ENCODE results near the gene PHF23. TPM values are rescaled to one million over a fixed set of nuclear protein-coding genes. Genes with fewer than 3 reads are reported as not detected.

Gene PHF23
- total and polyA plus RNA-seq, 9 of the 15 experiments (the other 6 are each of a cell fraction or from before 2014, with no cell fraction given): 7.4 to 87.5 (median 33.7) TPM

DNA sequence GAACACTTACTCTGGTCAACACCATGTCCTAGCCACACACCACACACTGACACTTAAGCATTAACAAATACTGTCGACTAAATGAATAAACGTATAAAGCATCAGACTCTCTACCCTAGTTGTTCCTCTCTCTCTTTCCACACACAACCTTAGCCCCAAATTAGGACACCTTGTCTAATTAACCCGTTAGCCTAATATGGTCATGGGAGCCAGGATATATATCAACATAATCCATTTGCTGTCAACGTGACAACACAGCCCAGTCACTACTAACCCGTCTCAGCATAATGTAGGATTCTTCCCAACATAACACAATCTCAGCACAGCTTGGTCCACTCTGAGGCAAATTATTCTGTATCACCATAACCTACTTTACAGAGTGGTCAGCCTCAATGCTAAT, 7.1 kb downstream of the PHF23 start (continued):
- TF ChIP-seq, protein P1, sequence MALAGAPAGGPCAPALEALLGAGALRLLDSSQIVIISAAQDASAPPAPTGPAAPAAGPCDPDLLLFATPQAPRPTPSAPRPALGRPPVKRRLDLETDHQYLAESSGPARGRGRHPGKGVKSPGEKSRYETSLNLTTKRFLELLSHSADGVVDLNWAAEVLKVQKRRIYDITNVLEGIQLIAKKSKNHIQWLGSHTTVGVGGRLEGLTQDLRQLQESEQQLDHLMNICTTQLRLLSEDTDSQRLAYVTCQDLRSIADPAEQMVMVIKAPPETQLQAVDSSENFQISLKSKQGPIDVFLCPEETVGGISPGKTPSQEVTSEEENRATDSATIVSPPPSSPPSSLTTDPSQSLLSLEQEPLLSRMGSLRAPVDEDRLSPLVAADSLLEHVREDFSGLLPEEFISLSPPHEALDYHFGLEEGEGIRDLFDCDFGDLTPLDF (CRISPR knock-in tag; IDR thresholded peaks at IDR 0.05): no peak
- TF ChIP-seq NR2F6 (CRISPR knock-in tag; IDR thresholded peaks at IDR 0.05) (no peak), SRSF9 (IDR thresholded peaks at IDR 0.05; ENCODE audit: borderline replicate concordance, low read depth, low read length) (no peak), KLF1 (tag; IDR thresholded peaks at IDR 0.05) (no peak), TBP (optimal IDR thresholded peaks at IDR 0.05; ENCODE audit: low read depth, low read length) (no peak), PCBP2 (IDR thresholded peaks at IDR 0.05; ENCODE audit: low read depth, low read length, poor library complexity, severe bottlenecking) (no peak), SRF (CRISPR knock-in tag; IDR thresholded peaks at IDR 0.05) (peak; percentile 80 to 97; a peak in 3 of 4 replicates), ZSCAN32 (CRISPR knock-in tag; IDR thresholded peaks at IDR 0.05) (no peak), ZNF507 (tag; conservative IDR thresholded peaks at IDR 0.05) (no peak), KAT7 (CRISPR knock-in tag; IDR thresholded peaks at IDR 0.05; ENCODE audit: borderline replicate concordance) (no peak), CCAR2 (IDR thresholded peaks at IDR 0.05; ENCODE audit: low read depth, low read length) (no peak), BRD4 (IDR thresholded peaks at IDR 0.05) (no peak)
- TF ChIP-seq, protein P2, sequence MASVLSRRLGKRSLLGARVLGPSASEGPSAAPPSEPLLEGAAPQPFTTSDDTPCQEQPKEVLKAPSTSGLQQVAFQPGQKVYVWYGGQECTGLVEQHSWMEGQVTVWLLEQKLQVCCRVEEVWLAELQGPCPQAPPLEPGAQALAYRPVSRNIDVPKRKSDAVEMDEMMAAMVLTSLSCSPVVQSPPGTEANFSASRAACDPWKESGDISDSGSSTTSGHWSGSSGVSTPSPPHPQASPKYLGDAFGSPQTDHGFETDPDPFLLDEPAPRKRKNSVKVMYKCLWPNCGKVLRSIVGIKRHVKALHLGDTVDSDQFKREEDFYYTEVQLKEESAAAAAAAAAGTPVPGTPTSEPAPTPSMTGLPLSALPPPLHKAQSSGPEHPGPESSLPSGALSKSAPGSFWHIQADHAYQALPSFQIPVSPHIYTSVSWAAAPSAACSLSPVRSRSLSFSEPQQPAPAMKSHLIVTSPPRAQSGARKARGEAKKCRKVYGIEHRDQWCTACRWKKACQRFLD (CRISPR knock-in tag; IDR thresholded peaks at IDR 0.05): 0 out of 2 replicates have a peak, but pooled peaks have one; percentile 15
- TF ChIP-seq, protein P3, sequence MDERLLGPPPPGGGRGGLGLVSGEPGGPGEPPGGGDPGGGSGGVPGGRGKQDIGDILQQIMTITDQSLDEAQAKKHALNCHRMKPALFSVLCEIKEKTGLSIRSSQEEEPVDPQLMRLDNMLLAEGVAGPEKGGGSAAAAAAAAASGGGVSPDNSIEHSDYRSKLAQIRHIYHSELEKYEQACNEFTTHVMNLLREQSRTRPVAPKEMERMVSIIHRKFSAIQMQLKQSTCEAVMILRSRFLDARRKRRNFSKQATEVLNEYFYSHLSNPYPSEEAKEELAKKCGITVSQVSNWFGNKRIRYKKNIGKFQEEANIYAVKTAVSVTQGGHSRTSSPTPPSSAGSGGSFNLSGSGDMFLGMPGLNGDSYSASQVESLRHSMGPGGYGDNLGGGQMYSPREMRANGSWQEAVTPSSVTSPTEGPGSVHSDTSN (CRISPR knock-in tag; IDR thresholded peaks at IDR 0.05; ENCODE audit: low read depth): no peak
- TF ChIP-seq, protein P3 (tag; conservative IDR thresholded peaks at IDR 0.05; ENCODE audit: low read depth): peak; percentile 83
- TF ChIP-seq, protein P4, sequence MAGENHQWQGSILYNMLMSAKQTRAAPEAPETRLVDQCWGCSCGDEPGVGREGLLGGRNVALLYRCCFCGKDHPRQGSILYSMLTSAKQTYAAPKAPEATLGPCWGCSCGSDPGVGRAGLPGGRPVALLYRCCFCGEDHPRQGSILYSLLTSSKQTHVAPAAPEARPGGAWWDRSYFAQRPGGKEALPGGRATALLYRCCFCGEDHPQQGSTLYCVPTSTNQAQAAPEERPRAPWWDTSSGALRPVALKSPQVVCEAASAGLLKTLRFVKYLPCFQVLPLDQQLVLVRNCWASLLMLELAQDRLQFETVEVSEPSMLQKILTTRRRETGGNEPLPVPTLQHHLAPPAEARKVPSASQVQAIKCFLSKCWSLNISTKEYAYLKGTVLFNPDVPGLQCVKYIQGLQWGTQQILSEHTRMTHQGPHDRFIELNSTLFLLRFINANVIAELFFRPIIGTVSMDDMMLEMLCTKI (IDR thresholded peaks at IDR 0.05; ENCODE audit: partially characterized antibody): no peak
- TF ChIP-seq, protein P5, sequence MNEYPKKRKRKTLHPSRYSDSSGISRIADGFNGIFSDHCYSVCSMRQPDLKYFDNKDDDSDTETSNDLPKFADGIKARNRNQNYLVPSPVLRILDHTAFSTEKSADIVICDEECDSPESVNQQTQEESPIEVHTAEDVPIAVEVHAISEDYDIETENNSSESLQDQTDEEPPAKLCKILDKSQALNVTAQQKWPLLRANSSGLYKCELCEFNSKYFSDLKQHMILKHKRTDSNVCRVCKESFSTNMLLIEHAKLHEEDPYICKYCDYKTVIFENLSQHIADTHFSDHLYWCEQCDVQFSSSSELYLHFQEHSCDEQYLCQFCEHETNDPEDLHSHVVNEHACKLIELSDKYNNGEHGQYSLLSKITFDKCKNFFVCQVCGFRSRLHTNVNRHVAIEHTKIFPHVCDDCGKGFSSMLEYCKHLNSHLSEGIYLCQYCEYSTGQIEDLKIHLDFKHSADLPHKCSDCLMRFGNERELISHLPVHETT (CRISPR knock-in tag; conservative IDR thresholded peaks at IDR 0.05 in 1 of 2, IDR thresholded peaks at IDR 0.05 in 1 of 2): no peak
- TF ChIP-seq, protein P6, sequence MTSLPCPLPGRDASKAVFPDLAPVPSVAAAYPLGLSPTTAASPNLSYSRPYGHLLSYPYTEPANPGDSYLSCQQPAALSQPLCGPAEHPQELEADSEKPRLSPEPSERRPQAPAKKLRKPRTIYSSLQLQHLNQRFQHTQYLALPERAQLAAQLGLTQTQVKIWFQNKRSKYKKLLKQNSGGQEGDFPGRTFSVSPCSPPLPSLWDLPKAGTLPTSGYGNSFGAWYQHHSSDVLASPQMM (CRISPR knock-in tag; IDR thresholded peaks at IDR 0.05): no peak

Data from K562 (cell line).